ENCODE measurements around the gene PRKN. TPM values are rescaled to one million over a fixed set of nuclear protein-coding genes. Genes with fewer than 3 reads are reported as not detected.

Gene PRKN
- total RNA-seq, 4 donors from 2014 or later, result 6.3 to 11.9 (median 9.5) TPM

DNA sequence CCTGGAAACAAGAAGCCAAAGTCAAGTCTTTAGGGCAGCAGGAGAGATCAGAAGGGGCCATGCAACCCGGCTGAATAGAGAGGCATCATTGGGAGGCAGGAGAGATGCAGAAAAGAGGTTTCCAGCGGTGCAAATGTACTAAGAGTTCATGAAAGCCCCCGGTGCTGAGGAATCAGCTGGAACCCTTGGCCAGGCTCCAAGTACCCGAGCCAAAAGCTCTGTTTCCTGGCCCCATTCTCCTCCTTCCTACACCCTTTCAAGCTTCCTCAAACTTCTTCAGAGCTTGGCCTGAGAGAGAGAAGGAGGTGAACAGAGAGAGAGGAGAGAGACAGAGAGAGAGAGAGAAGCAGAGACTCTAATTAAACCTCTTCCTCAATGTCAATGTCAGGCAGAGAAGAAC is 433.5 kb downstream of the PRKN start:
- TF ChIP-seq POLR2A (IDR thresholded peaks at IDR 0.05), result no peak
- TF ChIP-seq, protein P1, sequence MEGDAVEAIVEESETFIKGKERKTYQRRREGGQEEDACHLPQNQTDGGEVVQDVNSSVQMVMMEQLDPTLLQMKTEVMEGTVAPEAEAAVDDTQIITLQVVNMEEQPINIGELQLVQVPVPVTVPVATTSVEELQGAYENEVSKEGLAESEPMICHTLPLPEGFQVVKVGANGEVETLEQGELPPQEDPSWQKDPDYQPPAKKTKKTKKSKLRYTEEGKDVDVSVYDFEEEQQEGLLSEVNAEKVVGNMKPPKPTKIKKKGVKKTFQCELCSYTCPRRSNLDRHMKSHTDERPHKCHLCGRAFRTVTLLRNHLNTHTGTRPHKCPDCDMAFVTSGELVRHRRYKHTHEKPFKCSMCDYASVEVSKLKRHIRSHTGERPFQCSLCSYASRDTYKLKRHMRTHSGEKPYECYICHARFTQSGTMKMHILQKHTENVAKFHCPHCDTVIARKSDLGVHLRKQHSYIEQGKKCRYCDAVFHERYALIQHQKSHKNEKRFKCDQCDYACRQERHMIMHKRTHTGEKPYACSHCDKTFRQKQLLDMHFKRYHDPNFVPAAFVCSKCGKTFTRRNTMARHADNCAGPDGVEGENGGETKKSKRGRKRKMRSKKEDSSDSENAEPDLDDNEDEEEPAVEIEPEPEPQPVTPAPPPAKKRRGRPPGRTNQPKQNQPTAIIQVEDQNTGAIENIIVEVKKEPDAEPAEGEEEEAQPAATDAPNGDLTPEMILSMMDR (IDR thresholded peaks at IDR 0.05), result no peak
- 28 to 31% methylated on average over 4 of the region's 4 CpGs for WGBS, 2 donors
- no peak for DNase-seq (ENCODE audit: low spot score in 2 of 2)
- intact Hi-C loops (cut with DNase I; ENCODE audit: low total_unique reads), result no loop called here
- no peak overlapping the region for H3K4me3 ChIP-seq (ENCODE audit: low read depth, poor library complexity, severe bottlenecking)

DNA sequence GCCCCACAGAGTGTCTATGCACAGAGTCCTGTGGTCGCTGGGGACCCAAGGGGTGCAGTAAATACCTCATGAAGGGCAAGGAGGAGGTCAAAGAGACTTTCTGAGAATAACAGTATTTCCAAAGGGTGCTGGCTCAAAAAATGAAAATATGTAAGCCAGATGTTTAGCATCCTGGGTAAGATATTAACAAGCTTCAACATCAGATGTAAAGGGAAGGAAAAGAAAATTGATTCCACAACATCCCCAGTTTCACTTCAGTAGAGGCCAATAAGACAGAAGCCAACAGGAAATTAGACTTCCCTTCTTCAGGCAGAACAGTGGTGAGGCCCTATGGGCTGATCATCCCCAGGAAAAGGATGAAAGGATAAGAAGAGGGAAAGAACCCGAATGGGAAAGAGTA is 434.7 kb downstream of the PRKN start:
- no peak overlapping the region for H3K4me3 ChIP-seq (ENCODE audit: low read depth, poor library complexity, severe bottlenecking)
- intact Hi-C loops (cut with DNase I; ENCODE audit: low total_unique reads), result no loop called here
- 73 to 77% methylated on average over 2 of the region's 2 CpGs for WGBS, 2 donors
- DNase-seq (ENCODE audit: low spot score in 2 of 2), result no peak
- TF ChIP-seq POLR2A (IDR thresholded peaks at IDR 0.05), result no peak
- TF ChIP-seq, protein P1 (IDR thresholded peaks at IDR 0.05), result no peak

DNA sequence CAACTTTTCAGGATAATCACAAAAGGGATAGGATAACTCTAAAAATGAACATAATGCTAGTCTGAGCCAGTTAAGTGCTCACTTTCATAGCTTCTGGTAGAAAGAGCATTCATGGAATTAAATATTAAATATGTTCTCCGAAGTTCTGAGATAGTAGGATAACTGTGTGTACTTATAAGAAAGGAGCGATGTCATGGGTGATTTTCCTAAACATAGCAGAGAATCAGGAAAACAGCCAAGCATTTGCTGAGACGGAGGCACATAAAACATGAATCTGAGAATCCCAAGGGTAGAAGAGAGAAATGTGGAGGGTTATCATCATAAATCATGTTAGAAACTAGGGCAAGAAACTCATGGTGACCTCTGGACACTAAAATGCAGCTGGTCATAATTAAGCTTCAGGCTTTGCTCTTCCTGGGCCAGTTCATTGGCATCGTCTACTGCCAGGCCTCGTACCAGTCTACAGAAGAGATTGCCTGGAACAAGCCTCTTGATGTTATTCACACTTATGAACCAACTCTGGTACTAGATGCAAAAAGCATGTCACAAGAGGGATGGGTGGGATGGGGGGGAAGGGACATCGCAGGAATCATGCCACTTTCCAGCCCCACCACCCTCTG is 436.6 kb downstream of the PRKN start:
- TF ChIP-seq, protein P1 (IDR thresholded peaks at IDR 0.05), result no peak
- TF ChIP-seq POLR2A (IDR thresholded peaks at IDR 0.05), result no peak
- intact Hi-C loops (cut with DNase I; ENCODE audit: low total_unique reads), result no loop called here
- DNase-seq (ENCODE audit: low spot score in 2 of 2), result no peak
- 53 to 63% methylated on average over 6 of the region's 6 CpGs for WGBS, 2 donors
- no peak overlapping the region for H3K4me3 ChIP-seq (ENCODE audit: low read depth, poor library complexity, severe bottlenecking)

DNA sequence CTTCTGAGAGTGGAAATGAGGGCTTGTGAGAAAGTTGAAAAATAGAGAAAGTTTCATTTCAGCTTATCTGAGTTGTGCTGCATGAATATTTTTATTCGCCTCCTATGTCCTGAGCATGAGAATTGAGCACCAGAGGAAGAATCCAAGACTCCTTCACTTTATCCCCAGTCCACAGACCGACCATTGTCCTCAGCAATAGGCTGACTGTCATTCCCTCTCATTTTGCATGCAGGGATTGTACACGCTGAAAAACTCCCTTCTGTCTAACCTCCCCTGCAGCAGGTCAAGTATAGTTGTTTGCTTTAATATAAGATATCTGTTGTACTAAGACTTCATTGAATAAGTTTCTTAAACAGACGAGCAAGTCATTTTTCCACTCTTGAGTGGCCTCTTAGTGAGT is 437.6 kb downstream of the PRKN start:
- DNase-seq (ENCODE audit: low spot score in 2 of 2), result no peak
- no peak for TF ChIP-seq POLR2A (IDR thresholded peaks at IDR 0.05)
- TF ChIP-seq, protein P1 (IDR thresholded peaks at IDR 0.05), result no peak
- WGBS, 2 donors, result 79 to 84% methylated on average over 4 of the region's 4 CpGs
- no peak overlapping the region for H3K4me3 ChIP-seq (ENCODE audit: low read depth, poor library complexity, severe bottlenecking)
- intact Hi-C loops (cut with DNase I; ENCODE audit: low total_unique reads), result no loop called here

DNA sequence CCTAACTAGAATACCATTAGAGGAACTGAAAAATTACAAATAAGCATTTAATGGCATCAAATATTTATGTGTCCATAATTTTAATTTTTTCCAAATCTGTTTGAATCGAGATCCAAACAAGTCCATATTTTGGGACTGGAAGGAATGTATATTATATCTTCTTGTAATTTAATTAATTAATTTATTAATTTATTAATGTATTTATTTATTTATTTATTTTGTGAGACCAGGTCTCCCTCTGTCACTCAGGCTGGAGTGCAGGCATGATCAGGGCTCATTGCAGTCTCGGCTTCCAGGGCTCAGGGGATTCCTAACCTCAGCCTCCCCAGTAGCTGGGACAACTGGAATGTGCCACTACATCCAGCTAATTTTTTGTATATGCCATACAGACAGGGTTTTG is 453.6 kb downstream of the PRKN start:
- H3K4me3 ChIP-seq (ENCODE audit: low read depth, poor library complexity, severe bottlenecking), result no peak overlapping the region
- TF ChIP-seq, protein P1 (IDR thresholded peaks at IDR 0.05), result no peak
- TF ChIP-seq POLR2A (IDR thresholded peaks at IDR 0.05), result no peak
- no peak for DNase-seq (ENCODE audit: low spot score in 2 of 2)
- intact Hi-C loops (cut with DNase I; ENCODE audit: low total_unique reads), result no loop called here
- WGBS, 2 donors, result 95 to 98% methylated on average over 2 of the region's 2 CpGs

DNA sequence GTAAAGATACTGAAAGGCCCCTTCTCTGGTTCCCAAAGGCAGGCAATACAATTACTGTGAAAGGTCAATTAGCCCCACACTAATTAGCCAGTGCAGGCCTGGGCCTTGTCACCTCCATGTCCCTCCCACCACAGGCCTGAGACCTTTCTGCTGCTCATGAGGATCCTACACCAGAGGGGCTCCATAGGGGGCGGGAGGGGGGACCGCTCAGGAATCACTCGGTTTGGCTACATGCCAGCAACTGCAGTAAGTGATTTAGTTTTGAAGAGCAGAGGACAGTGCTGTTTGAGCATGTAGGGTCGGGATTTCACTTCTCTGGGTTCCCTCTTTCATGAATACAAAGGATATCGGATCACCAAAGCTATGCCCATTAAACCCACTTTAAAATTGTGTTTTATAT is 455.6 kb downstream of the PRKN start:
- H3K4me3 ChIP-seq (ENCODE audit: low read depth, poor library complexity, severe bottlenecking), result no peak overlapping the region
- intact Hi-C loops (cut with DNase I; ENCODE audit: low total_unique reads), result no loop called here
- DNase-seq (ENCODE audit: low spot score in 2 of 2), result no peak
- TF ChIP-seq POLR2A (IDR thresholded peaks at IDR 0.05), result no peak
- TF ChIP-seq, protein P1 (IDR thresholded peaks at IDR 0.05), result no peak
- 71 to 76% methylated on average over 5 of the region's 5 CpGs for WGBS, 2 donors
